ENCODE data around the gene TCF19.

DNA sequence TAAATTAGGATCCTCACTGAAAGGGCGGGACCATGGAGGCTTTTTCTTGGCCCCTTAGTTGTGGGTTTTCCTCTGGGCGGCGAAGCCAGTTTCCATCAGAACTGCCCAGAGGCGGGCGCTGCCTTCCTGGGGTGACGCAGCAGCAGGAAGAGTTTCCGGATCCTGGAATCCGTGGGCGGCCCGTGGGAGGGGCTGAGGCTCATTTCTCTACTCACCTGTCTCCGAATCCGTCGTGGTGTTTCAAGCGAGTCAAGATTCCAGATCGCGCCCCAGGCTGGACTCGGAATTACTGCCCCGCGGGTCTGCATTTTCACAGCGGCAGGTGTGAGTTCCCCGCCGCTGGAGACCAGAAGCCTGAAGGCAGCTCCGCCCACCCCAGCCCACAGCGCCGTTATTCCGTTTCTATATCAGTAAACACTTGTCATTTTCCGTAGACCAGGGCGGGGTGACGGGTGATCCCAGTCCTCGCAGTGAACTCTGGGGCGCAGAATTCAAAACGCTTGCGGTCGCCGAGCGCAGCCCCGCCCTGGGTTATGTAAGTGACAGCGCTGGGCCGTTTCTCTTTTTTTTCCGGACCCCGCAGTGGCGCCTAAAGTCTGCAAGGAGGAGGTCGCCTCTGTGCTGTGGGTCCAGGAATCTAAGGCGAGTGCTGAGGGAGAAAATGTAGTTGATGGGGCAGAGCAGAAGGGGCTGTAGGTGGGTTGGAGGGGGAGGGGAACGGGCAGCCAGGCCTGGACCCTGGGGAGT, 39.3 kb downstream of the TCF19 start:
- TF ChIP-seq, protein P1, sequence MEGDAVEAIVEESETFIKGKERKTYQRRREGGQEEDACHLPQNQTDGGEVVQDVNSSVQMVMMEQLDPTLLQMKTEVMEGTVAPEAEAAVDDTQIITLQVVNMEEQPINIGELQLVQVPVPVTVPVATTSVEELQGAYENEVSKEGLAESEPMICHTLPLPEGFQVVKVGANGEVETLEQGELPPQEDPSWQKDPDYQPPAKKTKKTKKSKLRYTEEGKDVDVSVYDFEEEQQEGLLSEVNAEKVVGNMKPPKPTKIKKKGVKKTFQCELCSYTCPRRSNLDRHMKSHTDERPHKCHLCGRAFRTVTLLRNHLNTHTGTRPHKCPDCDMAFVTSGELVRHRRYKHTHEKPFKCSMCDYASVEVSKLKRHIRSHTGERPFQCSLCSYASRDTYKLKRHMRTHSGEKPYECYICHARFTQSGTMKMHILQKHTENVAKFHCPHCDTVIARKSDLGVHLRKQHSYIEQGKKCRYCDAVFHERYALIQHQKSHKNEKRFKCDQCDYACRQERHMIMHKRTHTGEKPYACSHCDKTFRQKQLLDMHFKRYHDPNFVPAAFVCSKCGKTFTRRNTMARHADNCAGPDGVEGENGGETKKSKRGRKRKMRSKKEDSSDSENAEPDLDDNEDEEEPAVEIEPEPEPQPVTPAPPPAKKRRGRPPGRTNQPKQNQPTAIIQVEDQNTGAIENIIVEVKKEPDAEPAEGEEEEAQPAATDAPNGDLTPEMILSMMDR (conservative IDR thresholded peaks at IDR 0.05; ENCODE audit: low read depth, low read length), result no peak
- no peak for TF ChIP-seq EZH2 (IDR thresholded peaks at IDR 0.05; ENCODE audit: borderline replicate concordance, low read depth, low read length, poor library complexity, severe bottlenecking)

All from A673 (cell line).